ENCODE data around the gene MPHOSPH6.

MPHOSPH6 gene

DNA sequence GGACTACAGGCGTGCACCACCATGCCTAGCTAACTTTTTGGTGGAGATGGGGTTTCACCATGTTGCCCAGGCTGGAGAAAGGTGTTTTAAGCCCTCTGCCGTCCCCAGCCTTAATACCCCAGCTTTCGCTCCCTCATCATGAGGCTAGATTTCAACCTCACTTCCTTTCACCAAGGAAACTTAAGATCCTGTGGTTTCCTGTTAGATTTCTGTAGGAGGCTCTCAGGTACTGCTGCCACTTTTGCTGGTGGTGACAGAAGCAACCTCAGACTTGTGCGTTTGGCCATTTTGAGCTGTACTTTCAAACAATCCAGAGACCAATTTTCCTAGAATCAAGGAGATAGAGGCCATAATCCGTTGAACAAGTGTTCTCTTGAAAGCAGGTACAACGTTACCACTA, 36.2 kb downstream of the MPHOSPH6 start:
- DNase-seq = no peak
- Histone ChIP-seq H3K36me3 (no peaks in the 10 kb centered on the region), H3K4me3 (ENCODE audit: low read depth, low read length) (no peak overlapping the region), H3K27ac (no peak overlapping the region), H3K27me3 (ENCODE audit: insufficient read depth, low read depth, severe bottlenecking) (no peaks in the 10 kb centered on the region), H3K9me3 (ENCODE audit: severe bottlenecking) (no peaks in the 10 kb centered on the region)
- TF ChIP-seq, protein P1, sequence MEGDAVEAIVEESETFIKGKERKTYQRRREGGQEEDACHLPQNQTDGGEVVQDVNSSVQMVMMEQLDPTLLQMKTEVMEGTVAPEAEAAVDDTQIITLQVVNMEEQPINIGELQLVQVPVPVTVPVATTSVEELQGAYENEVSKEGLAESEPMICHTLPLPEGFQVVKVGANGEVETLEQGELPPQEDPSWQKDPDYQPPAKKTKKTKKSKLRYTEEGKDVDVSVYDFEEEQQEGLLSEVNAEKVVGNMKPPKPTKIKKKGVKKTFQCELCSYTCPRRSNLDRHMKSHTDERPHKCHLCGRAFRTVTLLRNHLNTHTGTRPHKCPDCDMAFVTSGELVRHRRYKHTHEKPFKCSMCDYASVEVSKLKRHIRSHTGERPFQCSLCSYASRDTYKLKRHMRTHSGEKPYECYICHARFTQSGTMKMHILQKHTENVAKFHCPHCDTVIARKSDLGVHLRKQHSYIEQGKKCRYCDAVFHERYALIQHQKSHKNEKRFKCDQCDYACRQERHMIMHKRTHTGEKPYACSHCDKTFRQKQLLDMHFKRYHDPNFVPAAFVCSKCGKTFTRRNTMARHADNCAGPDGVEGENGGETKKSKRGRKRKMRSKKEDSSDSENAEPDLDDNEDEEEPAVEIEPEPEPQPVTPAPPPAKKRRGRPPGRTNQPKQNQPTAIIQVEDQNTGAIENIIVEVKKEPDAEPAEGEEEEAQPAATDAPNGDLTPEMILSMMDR (IDR thresholded peaks at IDR 0.05; ENCODE audit: low read depth, low read length) = no peak

DNA sequence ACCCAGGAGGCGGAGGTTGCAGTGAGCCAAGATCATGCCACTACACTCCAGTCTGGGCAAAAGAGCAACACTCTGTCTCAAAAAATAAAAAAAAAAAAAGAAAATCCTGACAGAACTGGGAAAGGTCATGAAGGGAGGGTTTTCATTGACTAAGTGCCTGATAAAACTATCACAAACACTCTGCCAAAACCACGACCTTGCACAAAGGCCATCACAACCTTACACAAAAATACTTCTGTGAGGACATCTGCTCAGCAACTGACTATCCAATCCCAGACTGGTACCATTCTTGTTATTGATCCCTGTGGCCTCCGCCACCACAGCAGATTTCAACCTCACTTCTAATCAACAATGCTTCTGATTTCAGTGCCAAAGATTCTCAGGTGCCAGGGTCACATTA, 40.1 kb downstream of the MPHOSPH6 start:
- Histone ChIP-seq H3K9me3 (ENCODE audit: severe bottlenecking) (no peaks in the 10 kb centered on the region), H3K27me3 (ENCODE audit: insufficient read depth, low read depth, severe bottlenecking) (no peaks in the 10 kb centered on the region), H3K4me3 (ENCODE audit: low read depth, low read length) (no peak overlapping the region), H3K36me3 (no peaks in the 10 kb centered on the region), H3K27ac (no peak overlapping the region)
- TF ChIP-seq, protein P1 (IDR thresholded peaks at IDR 0.05; ENCODE audit: low read depth, low read length) = no peak
- no peak for DNase-seq

DNA sequence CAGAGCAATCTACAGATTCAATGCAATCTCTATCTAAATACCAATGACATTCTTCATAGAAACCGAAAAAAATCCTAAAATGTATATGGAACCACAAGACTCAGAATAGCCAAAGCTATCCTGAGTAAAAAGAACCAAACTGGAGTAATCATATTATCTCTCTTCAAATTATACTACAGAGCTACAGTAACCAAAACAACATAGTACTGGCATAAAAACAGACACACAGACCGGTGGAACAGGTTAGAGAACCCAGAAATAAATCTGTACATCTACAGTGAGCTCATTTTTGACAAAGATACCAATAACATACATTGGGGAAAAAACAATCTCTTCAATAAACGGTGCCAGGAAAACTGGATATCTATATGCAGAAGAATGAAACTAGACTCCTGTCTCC, 45.4 kb downstream of the MPHOSPH6 start:
- Histone ChIP-seq H3K27ac (no peak overlapping the region), H3K36me3 (no peaks in the 10 kb centered on the region), H3K27me3 (ENCODE audit: insufficient read depth, low read depth, severe bottlenecking) (no peaks in the 10 kb centered on the region), H3K4me3 (ENCODE audit: low read depth, low read length) (no peak overlapping the region), H3K9me3 (ENCODE audit: severe bottlenecking) (no peaks in the 10 kb centered on the region)
- TF ChIP-seq, protein P1 (IDR thresholded peaks at IDR 0.05; ENCODE audit: low read depth, low read length) = no peak
- no peak for DNase-seq

- Histone ChIP-seq H3K4me3 (ENCODE audit: low read depth, low read length) (no peak overlapping the region), H3K27ac (no peak overlapping the region), H3K27me3 (ENCODE audit: insufficient read depth, low read depth, severe bottlenecking) (no peaks in the 10 kb centered on the region), H3K9me3 (ENCODE audit: severe bottlenecking) (no peaks in the 10 kb centered on the region), H3K36me3 (no peaks in the 10 kb centered on the region)
- TF ChIP-seq, protein P1 (IDR thresholded peaks at IDR 0.05; ENCODE audit: low read depth, low read length) = no peak
- DNase-seq = no peak
These were observed 50.6 kb downstream of the MPHOSPH6 start for GRCh38 chr16:82119405-82119804.

GRCh38 chr16:82118749-82119148, 51.3 kb downstream of the MPHOSPH6 start:
- TF ChIP-seq, protein P1 (IDR thresholded peaks at IDR 0.05; ENCODE audit: low read depth, low read length) = no peak
- no peak for DNase-seq
- H3K27ac ChIP-seq = no peak overlapping the region

DNA sequence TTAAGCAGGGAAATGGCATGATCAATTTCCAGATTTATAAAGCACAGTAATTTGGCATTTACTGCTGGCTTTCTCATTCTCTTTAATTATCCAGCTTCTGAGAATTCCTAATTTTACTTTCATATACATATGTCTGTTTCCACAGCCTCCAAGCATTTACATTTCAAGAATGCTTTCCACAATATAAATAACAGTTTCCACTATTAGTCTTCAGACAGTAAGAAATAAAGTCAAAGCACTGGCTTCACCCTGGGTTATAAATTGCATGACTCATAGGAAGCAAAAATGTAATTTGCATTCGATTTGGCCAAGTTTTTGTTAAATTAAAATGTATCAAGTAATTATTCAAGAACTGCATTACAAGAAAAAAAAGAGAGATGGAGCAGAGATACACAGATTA, 53.5 kb downstream of the MPHOSPH6 start:
- Histone ChIP-seq H3K4me3 (ENCODE audit: low read depth, low read length) (no peak overlapping the region), H3K9me3 (ENCODE audit: severe bottlenecking) (no peaks in the 10 kb centered on the region), H3K27me3 (ENCODE audit: insufficient read depth, low read depth, severe bottlenecking) (no peaks in the 10 kb centered on the region), H3K36me3 (no peaks in the 10 kb centered on the region), H3K27ac (no peak overlapping the region)
- TF ChIP-seq, protein P1 (IDR thresholded peaks at IDR 0.05; ENCODE audit: low read depth, low read length) = no peak
- no peak for DNase-seq

More at GRCh38 chr16:82118749-82119148, 51.3 kb downstream of the MPHOSPH6 start:
- Histone ChIP-seq H3K9me3 (ENCODE audit: severe bottlenecking) (no peaks in the 10 kb centered on the region), H3K36me3 (no peaks in the 10 kb centered on the region), H3K4me3 (ENCODE audit: low read depth, low read length) (no peak overlapping the region), H3K27me3 (ENCODE audit: insufficient read depth, low read depth, severe bottlenecking) (no peaks in the 10 kb centered on the region)
